GM19239 (cell line): ENCODE data around the gene ZNF526.

Source experiments
- DNase-seq: peaks from one replicate; pipeline ENCODE4 v3.0.0; 2011; ENCODE audit warnings: low spot score; ENCODE audit not compliant: insufficient read length
- FAIRE-seq: peaks from 2 replicates; lab custom pipeline; 2011; peaks lifted over from hg19 to GRCh38; lab: Jason Lieb, UNC

ZNF526 gene

GRCh38 chr19:42274065-42274682 is 54.1 kb downstream of the ZNF526 start:
- FAIRE-seq (no peak), DNase-seq (no peak)

GRCh38 chr19:42275103-42275502 is 55.0 kb downstream of the ZNF526 start:
- DNase-seq (no peak), FAIRE-seq (no peak)

GRCh38 chr19:42275517-42275916 is 55.4 kb downstream of the ZNF526 start:
- FAIRE-seq (no peak), DNase-seq (no peak)

- no peak for FAIRE-seq
These were observed 56.2 kb downstream of the ZNF526 start for GRCh38 chr19:42276284-42276683.

GRCh38 chr19:42276821-42277220 is 56.7 kb downstream of the ZNF526 start:
- FAIRE-seq (peak; percentile 23), DNase-seq (no peak)

More at GRCh38 chr19:42276284-42276683, 56.2 kb downstream of the ZNF526 start:
- no peak for DNase-seq
